WERI-Rb-1 (cell line): ENCODE results near the gene CUEDC1.

Experiments
- DNase-seq: peaks from one replicate; pipeline ENCODE4 v3.0.0-alpha.2; 2020
- H3K27ac ChIP-seq: fragments of 250-450 bp; sonication (Bioruptor Pico); 2 replicates; pipeline ENCODE4 v1.5.1; 2020; ENCODE audit warnings: mild to moderate bottlenecking, moderate library complexity
- H3K27me3 ChIP-seq: fragments of 250-450 bp; sonication (Bioruptor Pico); 2 replicates; pipeline ENCODE4 v1.5.1; 2021; ENCODE audit warnings: mild to moderate bottlenecking, low read depth, moderate library complexity; ENCODE audit not compliant: insufficient read depth, severe bottlenecking
- H3K36me3 ChIP-seq: fragments of 250-450 bp; sonication (Bioruptor Pico); 2 replicates; pipeline ENCODE4 v1.5.1; 2020; ENCODE audit warnings: mild to moderate bottlenecking, moderate library complexity
- H3K4me3 ChIP-seq: 2 replicates; pipeline ENCODE4 v1.5.1; 2011; ENCODE audit warnings: low read depth, mild to moderate bottlenecking, control low read depth, low read length
- H3K9me3 ChIP-seq: fragments of 250-450 bp; sonication (Bioruptor Pico); 2 replicates; pipeline ENCODE4 v1.5.1; 2021; ENCODE audit warnings: mild to moderate bottlenecking, moderate library complexity; ENCODE audit not compliant: severe bottlenecking
- TF ChIP-seq, protein P1 (sequence below): IDR thresholded peaks from 2 replicates; pipeline ENCODE4 v1.5.1; 2011; ENCODE audit warnings: low read depth, mild to moderate bottlenecking, control low read depth, inconsistent platforms, low read length

CUEDC1 gene

GRCh38 chr17:57910462-57911420 lies 44.5 kb downstream of the CUEDC1 start:
- H3K9me3 ChIP-seq: no peaks in the 10 kb centered on the region
- H3K4me3 ChIP-seq: no peak overlapping the region
- TF ChIP-seq, protein P1, sequence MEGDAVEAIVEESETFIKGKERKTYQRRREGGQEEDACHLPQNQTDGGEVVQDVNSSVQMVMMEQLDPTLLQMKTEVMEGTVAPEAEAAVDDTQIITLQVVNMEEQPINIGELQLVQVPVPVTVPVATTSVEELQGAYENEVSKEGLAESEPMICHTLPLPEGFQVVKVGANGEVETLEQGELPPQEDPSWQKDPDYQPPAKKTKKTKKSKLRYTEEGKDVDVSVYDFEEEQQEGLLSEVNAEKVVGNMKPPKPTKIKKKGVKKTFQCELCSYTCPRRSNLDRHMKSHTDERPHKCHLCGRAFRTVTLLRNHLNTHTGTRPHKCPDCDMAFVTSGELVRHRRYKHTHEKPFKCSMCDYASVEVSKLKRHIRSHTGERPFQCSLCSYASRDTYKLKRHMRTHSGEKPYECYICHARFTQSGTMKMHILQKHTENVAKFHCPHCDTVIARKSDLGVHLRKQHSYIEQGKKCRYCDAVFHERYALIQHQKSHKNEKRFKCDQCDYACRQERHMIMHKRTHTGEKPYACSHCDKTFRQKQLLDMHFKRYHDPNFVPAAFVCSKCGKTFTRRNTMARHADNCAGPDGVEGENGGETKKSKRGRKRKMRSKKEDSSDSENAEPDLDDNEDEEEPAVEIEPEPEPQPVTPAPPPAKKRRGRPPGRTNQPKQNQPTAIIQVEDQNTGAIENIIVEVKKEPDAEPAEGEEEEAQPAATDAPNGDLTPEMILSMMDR: no peak
- no peak overlapping the region for H3K27ac ChIP-seq
- no peak for DNase-seq
- no peaks in the 10 kb centered on the region for H3K36me3 ChIP-seq
- H3K27me3 ChIP-seq: no peaks in the 10 kb centered on the region

DNA sequence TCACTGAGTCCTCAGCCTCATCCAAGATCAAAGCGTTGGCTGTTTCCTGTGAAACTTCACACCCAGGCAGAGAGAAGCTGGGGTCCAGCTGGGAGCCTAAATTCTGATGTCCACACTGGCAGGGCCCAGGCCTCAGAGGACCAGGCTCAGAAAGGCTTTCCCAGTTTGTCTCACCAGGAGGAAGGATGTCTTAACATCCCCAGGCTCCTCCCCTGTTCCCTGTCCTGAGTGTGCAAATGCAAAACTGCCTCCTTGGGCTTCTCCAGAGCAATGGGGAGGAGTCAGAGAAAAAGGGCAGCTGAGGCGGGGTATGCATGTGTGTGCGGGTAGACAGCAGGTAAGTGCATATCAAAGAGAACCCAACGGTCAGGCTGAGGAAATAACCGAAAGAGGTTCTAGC lies 45.7 kb downstream of the CUEDC1 start:
- Histone ChIP-seq H3K27me3 (no peaks in the 10 kb centered on the region), H3K36me3 (no peaks in the 10 kb centered on the region), H3K27ac (no peak overlapping the region), H3K4me3 (no peak overlapping the region), H3K9me3 (no peaks in the 10 kb centered on the region)
- DNase-seq: no peak
- TF ChIP-seq, protein P1: no peak

DNA sequence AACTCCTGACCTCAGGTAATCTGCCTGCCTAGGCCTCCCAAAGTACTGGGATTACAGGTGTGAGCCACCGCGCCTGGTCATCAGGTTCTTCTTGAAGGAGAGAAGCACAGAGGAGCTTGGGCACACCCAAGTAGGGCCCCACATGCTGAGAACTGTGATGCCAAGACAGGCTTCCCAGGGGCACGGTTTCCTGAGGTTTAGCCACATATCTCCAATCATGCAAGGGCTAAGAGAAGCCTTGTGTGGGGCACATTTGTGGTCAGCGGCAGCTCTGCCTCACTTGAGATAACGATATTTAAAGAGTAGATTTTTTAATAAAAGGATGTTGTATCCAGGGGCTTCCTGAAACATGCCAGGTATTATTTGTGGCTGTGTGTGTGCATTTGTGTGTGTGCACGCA lies 46.9 kb downstream of the CUEDC1 start:
- TF ChIP-seq, protein P1: no peak
- Histone ChIP-seq H3K4me3 (no peak overlapping the region), H3K27me3 (no peaks in the 10 kb centered on the region), H3K9me3 (no peaks in the 10 kb centered on the region), H3K36me3 (no peaks in the 10 kb centered on the region), H3K27ac (no peak overlapping the region)
- DNase-seq: no peak

DNA sequence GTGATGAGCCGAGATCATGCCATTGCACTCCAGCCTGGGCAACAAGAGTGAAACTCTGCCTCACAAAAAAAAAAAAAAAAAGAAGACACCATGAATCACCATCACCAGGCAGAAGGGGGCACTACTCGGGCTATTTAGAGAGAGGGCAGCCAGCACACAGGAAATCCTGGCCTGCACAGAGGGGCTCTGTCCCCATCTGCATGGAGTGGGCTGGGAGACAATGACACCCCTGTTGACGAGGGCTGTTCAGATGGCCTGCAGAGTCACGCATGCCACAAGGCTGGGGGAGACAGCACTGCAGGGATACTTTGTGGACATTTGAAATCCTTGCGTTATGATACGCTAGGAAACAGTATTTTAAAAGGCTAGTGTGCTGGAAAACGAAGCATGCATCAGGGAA lies 48.3 kb downstream of the CUEDC1 start:
- Histone ChIP-seq H3K36me3 (no peaks in the 10 kb centered on the region), H3K27me3 (no peaks in the 10 kb centered on the region), H3K4me3 (no peak overlapping the region), H3K9me3 (no peaks in the 10 kb centered on the region), H3K27ac (no peak overlapping the region)
- DNase-seq: peak; percentile 62
- TF ChIP-seq, protein P1: peak; percentile 48

DNA sequence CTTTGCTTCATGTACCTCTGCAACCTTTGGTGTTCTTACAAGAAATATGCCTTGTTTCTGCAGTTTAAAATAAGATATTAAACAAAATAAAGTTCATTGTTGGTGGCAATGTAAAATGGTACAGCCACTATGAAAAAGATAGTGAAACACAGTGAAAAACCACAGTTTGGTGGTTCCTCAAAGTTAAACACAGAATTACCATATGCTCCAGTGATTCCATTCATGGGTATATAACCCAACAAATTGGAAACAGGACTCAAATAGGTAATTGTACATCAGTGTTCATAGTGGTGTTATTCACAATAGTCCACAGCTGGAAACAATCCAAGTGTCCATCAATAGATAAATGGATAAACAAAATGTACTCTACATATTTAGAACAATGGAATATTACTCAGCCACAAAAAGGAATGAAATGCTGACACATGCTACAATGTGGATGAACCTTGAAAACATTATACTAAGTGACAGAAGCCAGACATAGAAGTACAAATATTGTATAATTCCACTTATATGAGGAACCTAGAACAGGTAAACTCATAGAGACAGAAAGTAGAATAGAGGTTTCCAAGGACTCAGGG lies 49.2 kb downstream of the CUEDC1 start:
- no peak for DNase-seq
- no peak overlapping the region for H3K4me3 ChIP-seq
- H3K9me3 ChIP-seq: no peaks in the 10 kb centered on the region
- no peaks in the 10 kb centered on the region for H3K27me3 ChIP-seq
- H3K36me3 ChIP-seq: no peaks in the 10 kb centered on the region
- H3K27ac ChIP-seq: no peak overlapping the region
- TF ChIP-seq, protein P1: no peak
